Measurements from ENCODE around the gene SLC40A1. TPM values are rescaled to one million over a fixed set of nuclear protein-coding genes. Genes with fewer than 3 reads are reported as not detected.

SLC40A1 gene
- total and polyA plus RNA-seq, 2 of the 13 experiments (the other 11 are each of a cell fraction or from before 2014, with no cell fraction given) = 10.6 to 24.9 TPM

DNA sequence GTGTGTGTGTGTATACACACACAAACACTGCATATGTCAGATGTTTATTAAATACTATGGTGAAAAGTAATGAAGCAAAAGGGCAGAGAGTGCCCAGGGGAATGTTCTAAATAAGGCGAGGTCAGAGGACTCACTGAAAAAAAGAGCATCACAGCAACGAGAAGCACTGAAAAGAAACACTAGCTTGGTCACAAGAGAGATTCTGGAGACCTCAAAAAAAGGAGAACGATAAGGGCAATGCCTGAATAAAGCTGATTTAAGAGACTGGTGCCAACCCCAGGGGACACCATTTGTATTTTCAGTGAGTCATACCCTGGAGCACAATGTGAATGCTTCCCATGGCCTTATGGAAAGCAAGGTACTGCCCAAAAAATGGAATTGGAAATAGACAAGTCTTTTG, 14.5 kb downstream of the SLC40A1 start (continued):
- TF ChIP-seq PATZ1 (CRISPR knock-in tag; IDR thresholded peaks at IDR 0.05) (no peak), ZBTB10 (CRISPR knock-in tag; IDR thresholded peaks at IDR 0.05; ENCODE audit: borderline replicate concordance) (no peak), ZNF572 (CRISPR knock-in tag; IDR thresholded peaks at IDR 0.05) (no peak), ZNF329 (CRISPR knock-in tag; IDR thresholded peaks at IDR 0.05; ENCODE audit: low read depth) (no peak), HNF4G (IDR thresholded peaks at IDR 0.05; ENCODE audit: borderline replicate concordance, low read depth, low read length) (no peak), HNF4G (CRISPR knock-in tag; IDR thresholded peaks at IDR 0.05; ENCODE audit: borderline replicate concordance, low read depth) (no peak), NAIF1 (CRISPR knock-in tag; IDR thresholded peaks at IDR 0.05; ENCODE audit: borderline replicate concordance) (no peak), ETS1 (CRISPR knock-in tag; IDR thresholded peaks at IDR 0.05) (no peak), GABPB1 (CRISPR knock-in tag; IDR thresholded peaks at IDR 0.05) (no peak), LCORL (IDR thresholded peaks at IDR 0.05) (no peak), LCORL (CRISPR knock-in tag; IDR thresholded peaks at IDR 0.05) (no peak), SIN3A (IDR thresholded peaks at IDR 0.05; ENCODE audit: borderline replicate concordance, low read depth, low read length) (no peak), ZNF672 (CRISPR knock-in tag; IDR thresholded peaks at IDR 0.05) (no peak), ZBTB8A (CRISPR knock-in tag; IDR thresholded peaks at IDR 0.05; ENCODE audit: borderline replicate concordance, low read depth) (no peak)
- TF ChIP-seq, protein P1, sequence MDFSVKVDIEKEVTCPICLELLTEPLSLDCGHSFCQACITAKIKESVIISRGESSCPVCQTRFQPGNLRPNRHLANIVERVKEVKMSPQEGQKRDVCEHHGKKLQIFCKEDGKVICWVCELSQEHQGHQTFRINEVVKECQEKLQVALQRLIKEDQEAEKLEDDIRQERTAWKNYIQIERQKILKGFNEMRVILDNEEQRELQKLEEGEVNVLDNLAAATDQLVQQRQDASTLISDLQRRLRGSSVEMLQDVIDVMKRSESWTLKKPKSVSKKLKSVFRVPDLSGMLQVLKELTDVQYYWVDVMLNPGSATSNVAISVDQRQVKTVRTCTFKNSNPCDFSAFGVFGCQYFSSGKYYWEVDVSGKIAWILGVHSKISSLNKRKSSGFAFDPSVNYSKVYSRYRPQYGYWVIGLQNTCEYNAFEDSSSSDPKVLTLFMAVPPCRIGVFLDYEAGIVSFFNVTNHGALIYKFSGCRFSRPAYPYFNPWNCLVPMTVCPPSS (IDR thresholded peaks at IDR 0.05) = no peak
- TF ChIP-seq, protein P2, sequence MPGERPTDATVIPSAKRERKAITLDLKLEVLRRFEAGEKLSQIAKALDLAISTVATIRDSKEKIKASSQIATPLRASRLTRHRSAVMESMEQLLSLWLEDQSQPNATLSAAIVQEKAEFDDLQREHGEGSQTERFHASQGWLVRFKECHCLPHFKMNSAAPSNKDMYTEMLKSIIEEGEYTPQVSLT (CRISPR knock-in tag; IDR thresholded peaks at IDR 0.05; ENCODE audit: borderline replicate concordance, low read depth) = no peak
